HAP-1 (cell line): ENCODE results near the gene TBC1D22A.

Experiments used
- DNase-seq, 2 experiments: peaks; one replicate each; pipeline ENCODE4 v3.0.0-alpha.2; 2016 to 2020; ENCODE audit warnings: low spot score in 2 of 2
- H3K27me3 ChIP-seq: fragments of 250-450 bp; sonication (Bioruptor Pico); 2 replicates; pipeline ENCODE4 v1.5.1; 2020; ENCODE audit warnings: low read depth, mild to moderate bottlenecking, moderate library complexity
- H3K36me3 ChIP-seq: fragments of 250-450 bp; sonication (Bioruptor Pico); replicated peaks from 2 replicates; pipeline ENCODE4 v1.5.1; 2020; ENCODE audit warnings: mild to moderate bottlenecking
- H3K4me1 ChIP-seq: fragments of 250-450 bp; sonication (Bioruptor Pico); 2 replicates; pipeline ENCODE4 v1.5.1; 2020; ENCODE audit warnings: mild to moderate bottlenecking
- H3K4me3 ChIP-seq: fragments of 250-450 bp; sonication (Bioruptor Pico); 2 replicates; pipeline ENCODE4 v1.5.1; 2020; ENCODE audit warnings: mild to moderate bottlenecking, moderate library complexity
- H3K9me3 ChIP-seq: fragments of 250-450 bp; sonication (Bioruptor Pico); 2 replicates; pipeline ENCODE4 v1.5.1; 2020; ENCODE audit warnings: mild to moderate bottlenecking, moderate library complexity
- in situ Hi-C: fragments of 300-500 bp; cut with MboI; formaldehyde crosslinking; loops from 3 replicates; pipeline ENCODE4 v1.14.3; 2020; ENCODE audit warnings: low sequenced_read_pairs, inconsistent platforms, mixed read lengths

The TBC1D22A gene

GRCh38 chr22:47193606-47194329 is 431.3 kb downstream of the TBC1D22A start:
- Histone ChIP-seq H3K36me3 (no peaks in the 10 kb centered on the region), H3K27me3 (no peaks in the 10 kb centered on the region), H3K9me3 (no peaks in the 10 kb centered on the region), H3K4me3 (no peak overlapping the region), H3K4me1 (no peaks in the 10 kb centered on the region)
- no peak for DNase-seq
- in situ Hi-C loops = loop anchor here (10.0 kb wide), 1 partner anchor 61 kb away; no protein-coding TSS in a partner anchor

DNA sequence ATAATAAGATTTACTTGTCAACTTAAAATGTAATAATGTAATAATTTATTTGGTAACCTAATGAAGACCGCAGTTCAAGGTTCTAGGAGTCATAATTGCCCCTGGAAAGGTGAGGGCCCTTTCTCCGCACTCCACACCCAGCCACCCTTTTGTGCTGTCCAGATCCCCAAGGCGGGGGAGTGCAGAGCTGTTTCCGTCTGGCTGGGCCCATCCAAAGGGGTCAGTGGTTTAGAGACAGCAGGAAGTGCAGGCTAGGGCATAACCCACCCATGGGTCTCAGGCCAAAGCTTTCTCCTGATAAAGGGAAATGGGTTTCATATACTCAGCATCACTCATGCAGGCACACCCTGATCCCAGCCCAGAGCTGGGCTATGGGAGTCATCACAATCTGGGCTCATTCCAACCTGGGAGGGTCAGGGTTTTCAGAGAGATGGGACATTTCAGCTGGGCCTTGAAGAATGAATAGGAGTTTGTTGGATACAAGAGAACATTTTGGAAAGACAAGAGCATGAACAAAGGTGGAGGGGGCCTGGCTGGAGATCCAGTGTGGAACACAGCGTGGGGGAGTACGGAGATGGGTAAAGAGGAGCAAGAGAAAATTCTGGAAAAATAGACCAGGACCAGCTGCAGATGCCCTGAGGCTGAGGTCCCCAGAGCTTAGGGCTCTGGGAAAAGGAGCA is 432.2 kb downstream of the TBC1D22A start:
- in situ Hi-C loops = loop anchor here (10.0 kb wide), 1 partner anchor 60 kb away; no protein-coding TSS in a partner anchor

DNA sequence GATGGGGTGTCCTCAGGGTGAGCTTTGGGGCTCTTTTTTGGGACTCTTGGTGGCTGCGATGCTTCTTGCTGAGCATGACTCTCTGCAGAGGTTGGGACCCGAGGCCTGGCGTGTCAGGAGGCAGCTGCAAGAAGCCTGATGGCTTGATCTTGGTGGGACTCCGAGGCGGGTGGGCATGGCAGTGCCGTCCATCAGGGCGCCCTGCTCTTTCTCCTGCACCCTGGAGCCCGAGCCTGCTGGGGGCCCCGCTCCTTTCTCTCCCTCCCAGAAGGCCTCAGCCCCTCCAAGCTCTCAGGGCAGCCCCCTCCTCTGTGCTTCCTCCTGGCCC is 432.7 kb downstream of the TBC1D22A start:
- DNase-seq = no peak
- in situ Hi-C loops = loop anchor here (10.0 kb wide), 1 partner anchor 60 kb away; no protein-coding TSS in a partner anchor
- Histone ChIP-seq H3K27me3 (peaks cover 2% of the 10 kb centered on the region; the same call in 1 of the 2 replicates), H3K4me3 (no peak overlapping the region), H3K9me3 (no peaks in the 10 kb centered on the region), H3K36me3 (no peaks in the 10 kb centered on the region), H3K4me1 (no peaks in the 10 kb centered on the region)

More for the DNA sequence above, 432.2 kb downstream of the TBC1D22A start:
- no peaks in the 10 kb centered on the region for H3K27me3 ChIP-seq
- no peak overlapping the region for H3K4me3 ChIP-seq
- H3K4me1 ChIP-seq = no peaks in the 10 kb centered on the region
- no peaks in the 10 kb centered on the region for H3K9me3 ChIP-seq
- H3K36me3 ChIP-seq = no peaks in the 10 kb centered on the region
- DNase-seq = no peak

DNA sequence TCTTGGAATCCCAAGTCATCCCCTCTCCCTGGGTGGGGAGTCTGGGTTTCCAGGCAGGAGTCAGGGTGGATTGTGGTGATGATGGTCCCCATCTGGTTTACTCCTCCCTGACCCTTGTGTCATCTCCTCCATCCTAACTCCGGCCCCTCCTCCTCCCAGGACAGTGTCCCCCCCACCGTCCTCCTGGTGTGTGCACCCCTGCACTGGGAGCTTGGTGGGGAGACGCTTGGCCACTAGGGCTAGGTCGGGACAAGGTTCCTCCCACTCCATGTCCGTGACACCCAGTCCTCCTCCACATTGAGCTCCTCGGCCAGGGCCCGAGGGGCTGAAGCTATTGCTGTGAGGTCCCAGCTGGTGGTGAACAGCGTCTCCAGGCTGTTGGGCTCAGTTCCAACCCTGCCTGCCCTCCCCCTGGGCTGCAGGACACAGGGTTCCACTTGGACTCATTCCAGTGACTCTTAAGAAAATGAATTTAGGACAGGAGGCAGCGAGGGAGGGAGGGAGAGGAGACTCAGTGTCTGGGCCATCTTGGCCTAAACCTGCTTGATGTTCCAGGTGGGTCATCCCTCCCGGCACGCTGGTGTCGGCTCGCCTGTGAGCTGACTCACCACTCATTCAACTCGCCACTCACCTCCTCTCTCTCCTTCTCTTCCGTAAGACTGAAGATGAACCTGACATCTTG is 433.2 kb downstream of the TBC1D22A start:
- Histone ChIP-seq H3K36me3 (no peaks in the 10 kb centered on the region), H3K4me1 (no peaks in the 10 kb centered on the region), H3K9me3 (no peaks in the 10 kb centered on the region), H3K27me3 (peaks cover 2% of the 10 kb centered on the region; the same call in 1 of the 2 replicates), H3K4me3 (no peak overlapping the region)
- DNase-seq = no peak
- in situ Hi-C loops = loop anchor here (10.0 kb wide), 1 partner anchor 59 kb away; no protein-coding TSS in a partner anchor

DNA sequence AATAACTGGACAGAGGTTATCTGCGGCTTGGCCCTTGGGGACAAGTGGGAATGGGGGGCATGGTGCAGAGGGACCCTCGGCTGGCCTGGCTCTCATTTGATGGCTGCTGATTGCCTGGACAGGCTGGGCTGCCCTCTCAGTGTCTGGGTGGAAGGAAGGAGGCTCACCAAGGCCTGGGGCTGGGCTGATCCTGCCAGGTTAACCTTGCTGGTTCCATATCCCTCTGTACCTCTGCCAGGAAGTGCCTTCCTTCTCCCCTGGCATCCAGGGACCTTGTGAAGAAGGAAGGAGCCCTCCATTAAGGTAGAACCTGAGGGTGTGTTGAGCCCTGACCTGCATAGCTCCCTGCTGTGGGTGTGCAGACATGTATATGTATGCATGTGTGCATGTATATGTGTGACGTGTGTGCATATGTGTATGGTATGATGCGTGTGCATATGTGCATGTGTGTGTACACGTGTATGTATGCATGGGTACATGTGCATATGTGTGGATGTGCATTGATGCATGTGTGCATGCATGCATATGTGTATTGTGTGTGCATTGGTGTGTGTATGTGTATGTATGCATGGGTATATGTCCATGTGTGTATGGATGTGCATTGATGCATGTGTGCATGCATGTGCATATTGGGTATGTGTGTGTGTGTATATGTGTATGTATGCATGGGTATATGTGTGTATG is 433.9 kb downstream of the TBC1D22A start:
- no peak overlapping the region for H3K4me3 ChIP-seq
- no peaks in the 10 kb centered on the region for H3K9me3 ChIP-seq
- peaks cover 2% of the 10 kb centered on the region; the same call in 1 of the 2 replicates for H3K27me3 ChIP-seq
- DNase-seq = no peak
- H3K36me3 ChIP-seq = no peaks in the 10 kb centered on the region
- in situ Hi-C loops = loop anchor here (10.0 kb wide), 1 partner anchor 58 kb away; no protein-coding TSS in a partner anchor
- no peaks in the 10 kb centered on the region for H3K4me1 ChIP-seq

DNA sequence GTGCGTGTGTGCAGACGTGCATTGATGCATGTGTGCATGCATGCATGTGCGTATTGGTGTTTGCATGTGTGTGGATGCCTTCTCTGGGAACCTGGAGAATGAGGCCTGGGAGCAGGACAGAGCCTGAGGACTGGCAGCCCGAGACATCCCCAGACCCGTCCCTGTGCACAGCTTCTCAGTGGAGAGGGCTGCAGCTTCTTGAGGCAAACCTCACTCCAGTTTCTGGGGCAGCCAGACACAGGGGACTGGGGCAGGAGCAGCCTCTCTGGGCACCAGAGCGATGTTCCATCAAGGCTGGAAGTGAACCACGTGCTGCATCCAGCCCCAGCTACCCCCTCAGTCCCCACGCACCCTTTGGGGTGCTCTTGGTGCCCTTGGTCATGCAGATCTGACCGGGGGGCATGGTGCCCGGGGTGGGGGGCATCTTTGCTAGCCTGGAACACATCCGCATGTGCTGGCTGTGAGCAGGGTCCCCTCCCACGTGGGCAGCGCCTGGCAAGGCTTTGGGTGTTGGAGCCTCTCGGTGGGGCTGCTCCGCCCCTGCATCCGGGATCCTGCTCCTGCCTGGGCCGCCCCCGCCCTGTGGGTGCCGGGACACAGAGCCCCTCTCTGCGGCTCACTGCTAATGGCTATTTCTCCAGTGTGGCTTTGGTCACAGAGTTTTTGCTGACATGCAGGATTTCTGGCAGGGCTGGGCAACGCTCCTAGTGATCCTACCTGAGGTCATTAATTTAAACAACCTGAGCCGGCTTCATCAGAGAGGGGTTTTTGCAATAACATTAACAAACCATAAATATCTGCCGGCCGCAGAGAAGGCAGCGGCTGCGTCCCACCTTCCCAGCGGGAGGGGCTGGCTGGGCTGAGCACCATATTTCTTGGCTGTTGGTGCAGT is 434.7 kb downstream of the TBC1D22A start:
- Histone ChIP-seq H3K27me3 (peaks cover 2% of the 10 kb centered on the region; the same call in 1 of the 2 replicates), H3K4me1 (no peaks in the 10 kb centered on the region), H3K9me3 (no peaks in the 10 kb centered on the region), H3K4me3 (no peak overlapping the region), H3K36me3 (no peaks in the 10 kb centered on the region)
- DNase-seq = no peak
- in situ Hi-C loops = loop anchor here (10.0 kb wide), 1 partner anchor 58 kb away; no protein-coding TSS in a partner anchor

GRCh38 chr22:47197773-47198500 is 435.5 kb downstream of the TBC1D22A start:
- Histone ChIP-seq H3K36me3 (no peaks in the 10 kb centered on the region), H3K4me1 (no peaks in the 10 kb centered on the region), H3K27me3 (peaks cover 2% of the 10 kb centered on the region; the same call in 1 of the 2 replicates), H3K4me3 (no peak overlapping the region), H3K9me3 (no peaks in the 10 kb centered on the region)
- in situ Hi-C loops = loop anchor here (10.0 kb wide), 1 partner anchor 57 kb away; no protein-coding TSS in a partner anchor
- no peak for DNase-seq

- in situ Hi-C loops = loop anchor here (10.0 kb wide), 1 partner anchor 56 kb away; no protein-coding TSS in a partner anchor
- Histone ChIP-seq H3K4me3 (no peak overlapping the region), H3K36me3 (no peaks in the 10 kb centered on the region), H3K9me3 (no peaks in the 10 kb centered on the region), H3K4me1 (no peaks in the 10 kb centered on the region), H3K27me3 (peaks cover 2% of the 10 kb centered on the region; the same call in 1 of the 2 replicates)
- no peak for DNase-seq
These were observed 436.4 kb downstream of the TBC1D22A start for GRCh38 chr22:47198801-47199251.

- Histone ChIP-seq H3K9me3 (no peaks in the 10 kb centered on the region), H3K4me3 (no peak overlapping the region), H3K36me3 (no peaks in the 10 kb centered on the region), H3K4me1 (no peaks in the 10 kb centered on the region), H3K27me3 (peaks cover 2% of the 10 kb centered on the region; the same call in 1 of the 2 replicates)
- in situ Hi-C loops = loop anchor here (10.0 kb wide), 1 partner anchor 55 kb away; no protein-coding TSS in a partner anchor
- DNase-seq = no peak
These were observed 437.0 kb downstream of the TBC1D22A start for GRCh38 chr22:47199261-47199978.

- H3K4me1 ChIP-seq = no peaks in the 10 kb centered on the region
- no peaks in the 10 kb centered on the region for H3K36me3 ChIP-seq
- peaks cover 2% of the 10 kb centered on the region; the same call in 1 of the 2 replicates for H3K27me3 ChIP-seq
- DNase-seq = no peak
- no peaks in the 10 kb centered on the region for H3K9me3 ChIP-seq
- H3K4me3 ChIP-seq = no peak overlapping the region
- in situ Hi-C loops = loop anchor here (10.0 kb wide), 1 partner anchor 55 kb away; no protein-coding TSS in a partner anchor
These were observed 437.5 kb downstream of the TBC1D22A start for GRCh38 chr22:47199979-47200272.

DNA sequence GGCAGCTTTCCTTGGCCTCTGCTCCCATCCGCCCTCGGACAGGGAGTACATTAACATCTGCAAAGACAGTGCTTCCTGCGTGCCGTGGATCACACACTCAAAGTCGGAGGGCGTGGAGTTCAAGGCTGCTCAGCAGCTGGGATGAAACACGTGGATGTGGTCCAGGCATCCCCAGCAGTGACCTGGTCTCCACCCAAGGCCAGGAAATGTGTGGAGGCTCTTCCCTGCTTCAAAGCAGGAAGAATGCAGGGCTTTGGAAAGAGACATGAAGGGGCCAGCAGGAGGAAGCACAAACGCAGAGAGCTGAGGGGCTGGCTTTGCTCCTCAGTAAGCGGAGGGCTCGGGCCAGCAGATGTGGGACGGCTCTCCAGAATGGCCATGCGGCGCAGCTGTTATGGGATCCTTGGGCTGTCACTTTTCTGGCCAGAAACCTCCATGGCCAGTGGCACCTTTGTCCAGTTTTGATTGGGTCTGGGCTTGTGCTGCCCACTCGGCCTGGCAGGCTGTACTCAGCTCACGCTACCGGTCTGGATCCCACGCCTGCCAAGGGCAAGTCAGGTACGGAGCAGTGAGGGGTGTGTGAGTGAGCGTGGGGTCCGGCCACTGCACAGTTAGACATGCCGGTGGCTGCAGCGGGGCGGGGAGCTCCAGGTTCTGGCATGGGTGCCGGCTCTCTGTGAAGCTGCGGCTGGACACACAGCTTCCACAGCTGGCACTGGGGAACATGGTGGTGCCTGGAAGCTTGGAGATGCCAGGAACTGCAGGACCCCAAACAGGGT is 438.0 kb downstream of the TBC1D22A start:
- no peaks in the 10 kb centered on the region for H3K9me3 ChIP-seq
- in situ Hi-C loops = no loop called here

More for the DNA sequence above, 438.0 kb downstream of the TBC1D22A start:
- peaks cover 2% of the 10 kb centered on the region; the same call in 1 of the 2 replicates for H3K27me3 ChIP-seq
- no peak for DNase-seq
- H3K4me3 ChIP-seq = no peak overlapping the region
- no peaks in the 10 kb centered on the region for H3K36me3 ChIP-seq
- no peaks in the 10 kb centered on the region for H3K4me1 ChIP-seq
